ENCODE data around the gene MYBPHL. TPM values are rescaled to one million over a fixed set of nuclear protein-coding genes. Genes with fewer than 3 reads are reported as not detected.

MYBPHL gene
- total and polyA plus RNA-seq, 2 of the 13 experiments (the other 11 are each of a cell fraction or from before 2014, with no cell fraction given), result 3.7 to 3.8 TPM

- TF ChIP-seq ZNF770 (CRISPR knock-in tag; IDR thresholded peaks at IDR 0.05), result no peak
- peak; percentile 48; the same call in 1 of the 2 replicates for TF ChIP-seq SOX13 (IDR thresholded peaks at IDR 0.05)
- TF ChIP-seq SOX13 (CRISPR knock-in tag; conservative IDR thresholded peaks at IDR 0.05 in 1 of 2, IDR thresholded peaks at IDR 0.05 in 1 of 2), result peak in 1 of 2 experiments; percentile 93; a peak in 2 of 4 replicates
- TF ChIP-seq PRMT3 (CRISPR knock-in tag; IDR thresholded peaks at IDR 0.05; ENCODE audit: borderline replicate concordance, low read depth), result no peak
- TF ChIP-seq GMEB1 (CRISPR knock-in tag; IDR thresholded peaks at IDR 0.05; ENCODE audit: borderline replicate concordance), result peak; percentile 17; the same call in 1 of the 2 replicates
- TF ChIP-seq FOXJ3 (CRISPR knock-in tag; IDR thresholded peaks at IDR 0.05; ENCODE audit: borderline replicate concordance), result peak; percentile 97
- no peak for TF ChIP-seq SUZ12 (IDR thresholded peaks at IDR 0.05; ENCODE audit: low read depth, low read length)
- no peak for TF ChIP-seq NONO (IDR thresholded peaks at IDR 0.05)
- TF ChIP-seq NONO (CRISPR knock-in tag; conservative IDR thresholded peaks at IDR 0.05), result peak; percentile 71
- TF ChIP-seq KDM4B (CRISPR knock-in tag; IDR thresholded peaks at IDR 0.05), result peak; percentile 20; the same call in 1 of the 2 replicates
- 0 out of 2 replicates have a peak, but pooled peaks have one; percentile 74 for TF ChIP-seq FOXO4 (CRISPR knock-in tag; conservative IDR thresholded peaks at IDR 0.05)
- TF ChIP-seq ZNF275 (CRISPR knock-in tag; IDR thresholded peaks at IDR 0.05; ENCODE audit: borderline replicate concordance), result no peak
- peak; percentile 82 for TF ChIP-seq CREM (IDR thresholded peaks at IDR 0.05)
- no peak for TF ChIP-seq CREM (CRISPR knock-in tag; IDR thresholded peaks at IDR 0.05)
- TF ChIP-seq CENPX (CRISPR knock-in tag; IDR thresholded peaks at IDR 0.05), result no peak
- 0 out of 2 replicates have a peak, but pooled peaks have one; percentile 39 for TF ChIP-seq MIER2 (CRISPR knock-in tag; IDR thresholded peaks at IDR 0.05)
- peak; percentile 81; the same call in 1 of the 2 replicates for TF ChIP-seq ARNTL (CRISPR knock-in tag; IDR thresholded peaks at IDR 0.05)
- peak; percentile 85 for TF ChIP-seq ISL2 (CRISPR knock-in tag; IDR thresholded peaks at IDR 0.05)
- peak; percentile 64; the same call in 1 of the 2 replicates for TF ChIP-seq DMAP1 (CRISPR knock-in tag; IDR thresholded peaks at IDR 0.05)
- peak; percentile 82; the same call in 1 of the 2 replicates for TF ChIP-seq ARID3A (IDR thresholded peaks at IDR 0.05; ENCODE audit: low read depth, low read length)
- 0 out of 2 replicates have a peak, but pooled peaks have one; percentile 36 for TF ChIP-seq SNAPC2 (CRISPR knock-in tag; IDR thresholded peaks at IDR 0.05)
These were observed 7.9 kb downstream of the MYBPHL start (continued) for GRCh38 chr1:109298666-109299557.
